Measurements from ENCODE around the gene KDM4B.

- TF ChIP-seq POLR2A (IDR thresholded peaks at IDR 0.05; ENCODE audit: low read length) (no peak), GATA1 (IDR thresholded peaks at IDR 0.05; ENCODE audit: low read depth, low read length) (no peak)
Measured at GRCh38 chr19:5064896-5065295, 96.0 kb downstream of the KDM4B start.
